Measurements from ENCODE around the gene PLD5. TPM values are rescaled to one million over a fixed set of nuclear protein-coding genes. Genes with fewer than 3 reads are reported as not detected.
"Not testable (repeated sequence)": the region's sequence is repeated elsewhere in the genome, so short reads cannot be mapped to it uniquely, and the experiment has no call there.

PLD5 gene
- total RNA-seq, 1 experiment from 2014 or later, result 2.6 TPM

DNA sequence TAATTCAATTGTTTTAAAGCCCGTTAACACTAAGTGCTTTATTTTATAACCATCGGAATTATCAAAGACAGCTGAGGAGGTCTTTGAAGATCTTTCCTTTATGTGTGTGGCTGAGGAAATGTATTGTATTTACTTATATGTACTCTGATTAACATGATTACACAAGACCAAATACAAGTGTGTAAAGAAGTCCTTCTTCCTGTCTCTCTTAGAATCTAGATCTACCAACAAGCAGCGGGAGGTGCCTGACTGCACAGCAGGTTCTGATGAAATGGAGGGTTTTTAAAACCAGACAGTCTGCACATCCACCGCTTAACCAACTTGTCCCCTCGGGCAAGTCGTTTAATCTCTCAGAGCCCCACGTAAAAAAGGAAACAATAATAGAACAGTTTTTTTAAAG is 285.1 kb downstream of the PLD5 start:
- peak in 1 of 2 experiments; percentile 4 for DNase-seq
- no peaks in the 10 kb centered on the region for H3K9me3 ChIP-seq (replicated peaks)
- H3K36me3 ChIP-seq, result no peaks in the 10 kb centered on the region
- no peak overlapping the region for H3K4me3 ChIP-seq
- no peak overlapping the region for H3K27ac ChIP-seq
- H3K27me3 ChIP-seq, result no peaks in the 10 kb centered on the region
- no peaks in the 10 kb centered on the region for H3K4me1 ChIP-seq

DNA sequence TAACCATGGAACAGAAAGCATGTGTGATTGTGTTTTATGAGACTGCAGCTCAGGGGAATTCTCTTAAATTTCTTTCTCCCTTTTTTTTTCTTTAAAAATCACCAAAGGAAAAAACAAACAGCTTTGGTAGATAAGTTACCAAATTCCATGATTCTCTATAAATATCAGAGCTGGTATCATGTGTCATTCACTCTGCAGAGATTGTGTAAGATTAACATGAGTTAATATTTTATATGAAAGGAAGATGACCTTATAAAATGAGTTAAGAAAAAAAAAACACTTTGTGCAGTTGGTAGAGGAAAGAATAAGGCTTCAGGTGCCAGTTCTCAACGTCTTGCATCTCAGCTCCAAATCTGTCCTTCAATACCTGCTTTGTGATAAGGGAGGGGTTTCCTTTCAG is 287.4 kb downstream of the PLD5 start:
- no peaks in the 10 kb centered on the region for H3K4me1 ChIP-seq

GRCh38 chr1:242228991-242229390 is 295.5 kb downstream of the PLD5 start:
- Histone ChIP-seq H3K27me3 (no peaks in the 10 kb centered on the region), H3K4me1 (no peaks in the 10 kb centered on the region), H3K27ac (no peak overlapping the region), H3K4me3 (no peak overlapping the region), H3K9me3 (replicated peaks) (no peaks in the 10 kb centered on the region), H3K36me3 (no peaks in the 10 kb centered on the region)
- DNase-seq, result no peak

More for the DNA sequence above, 287.4 kb downstream of the PLD5 start:
- Histone ChIP-seq H3K27me3 (no peaks in the 10 kb centered on the region), H3K4me3 (no peak overlapping the region), H3K27ac (no peak overlapping the region), H3K36me3 (no peaks in the 10 kb centered on the region), H3K9me3 (replicated peaks) (no peaks in the 10 kb centered on the region)
- DNase-seq, result no peak

GRCh38 chr1:242225767-242226573 is 298.5 kb downstream of the PLD5 start:
- no peaks in the 10 kb centered on the region for H3K36me3 ChIP-seq
- no peak overlapping the region for H3K27ac ChIP-seq
- no peaks in the 10 kb centered on the region for H3K27me3 ChIP-seq
- no peaks in the 10 kb centered on the region for H3K4me1 ChIP-seq
- no peaks in the 10 kb centered on the region for H3K9me3 ChIP-seq (replicated peaks)
- no peak for DNase-seq
- no peak overlapping the region for H3K4me3 ChIP-seq

GRCh38 chr1:242224878-242225766 is 299.4 kb downstream of the PLD5 start:
- not testable (repeated sequence) for H3K4me1 ChIP-seq; H3K36me3 ChIP-seq; H3K9me3 ChIP-seq (replicated peaks); DNase-seq; H3K27ac ChIP-seq; H3K27me3 ChIP-seq; H3K4me3 ChIP-seq

DNA sequence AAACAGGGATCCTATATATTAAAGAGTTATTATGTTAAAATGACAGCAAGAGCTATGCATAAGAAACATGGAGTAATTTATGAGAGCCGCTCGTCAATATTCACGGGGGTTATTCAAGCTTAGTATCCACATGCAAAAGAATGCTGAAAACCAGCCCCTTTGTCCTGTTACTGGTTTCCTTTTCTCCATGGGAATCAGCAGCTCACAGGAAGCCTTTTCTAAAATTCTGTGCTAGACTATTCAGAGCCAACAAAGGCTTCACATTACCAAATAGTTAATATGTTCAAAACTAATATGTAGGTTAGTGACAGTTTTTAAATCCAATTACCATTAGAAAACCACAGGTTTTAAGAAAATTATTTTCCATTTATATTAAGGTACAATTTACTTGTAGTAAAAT is 300.0 kb downstream of the PLD5 start:
- Histone ChIP-seq H3K4me1 (no peaks in the 10 kb centered on the region), H3K27me3 (no peaks in the 10 kb centered on the region), H3K36me3 (no peaks in the 10 kb centered on the region), H3K4me3 (no peak overlapping the region), H3K9me3 (replicated peaks) (no peaks in the 10 kb centered on the region), H3K27ac (no peak overlapping the region)
- no peak for DNase-seq

GRCh38 chr1:242219905-242220304 is 304.6 kb downstream of the PLD5 start:
- H3K4me3 ChIP-seq, result no peak overlapping the region
- no peaks in the 10 kb centered on the region for H3K27me3 ChIP-seq
- peaks cover 16% of the 10 kb centered on the region for H3K9me3 ChIP-seq (replicated peaks)
- no peak overlapping the region for H3K27ac ChIP-seq
- no peaks in the 10 kb centered on the region for H3K4me1 ChIP-seq
- DNase-seq, result no peak
- no peaks in the 10 kb centered on the region for H3K36me3 ChIP-seq

GRCh38 chr1:242219298-242219901 is 305.1 kb downstream of the PLD5 start:
- H3K9me3 ChIP-seq (replicated peaks), result peaks cover 16% of the 10 kb centered on the region
- no peak for DNase-seq

GRCh38 chr1:242216368-242216767 is 308.1 kb downstream of the PLD5 start:
- Histone ChIP-seq H3K27me3 (no peaks in the 10 kb centered on the region), H3K36me3 (no peaks in the 10 kb centered on the region), H3K9me3 (replicated peaks) (peaks cover 16% of the 10 kb centered on the region), H3K27ac (no peak overlapping the region), H3K4me1 (peaks cover 28% of the 10 kb centered on the region), H3K4me3 (no peak overlapping the region)
- no peak for DNase-seq

More at GRCh38 chr1:242219298-242219901, 305.1 kb downstream of the PLD5 start:
- Histone ChIP-seq H3K4me1 (no peaks in the 10 kb centered on the region; the same call in 1 of the 2 replicates), H3K27me3 (no peaks in the 10 kb centered on the region), H3K36me3 (no peaks in the 10 kb centered on the region), H3K4me3 (no peak overlapping the region), H3K27ac (no peak overlapping the region)

- DNase-seq, result peak; percentile 52 to 76
- H3K36me3 ChIP-seq, H3K27me3 ChIP-seq, H3K4me3 ChIP-seq: not testable (repeated sequence)
- H3K9me3 ChIP-seq (replicated peaks), result peaks cover 16% of the 10 kb centered on the region
- peak overlapping the region; percentile 69 for H3K27ac ChIP-seq
- H3K4me1 ChIP-seq, result peaks cover 36% of the 10 kb centered on the region
Measured at GRCh38 chr1:242214455-242214854, 310.0 kb downstream of the PLD5 start.

DNA sequence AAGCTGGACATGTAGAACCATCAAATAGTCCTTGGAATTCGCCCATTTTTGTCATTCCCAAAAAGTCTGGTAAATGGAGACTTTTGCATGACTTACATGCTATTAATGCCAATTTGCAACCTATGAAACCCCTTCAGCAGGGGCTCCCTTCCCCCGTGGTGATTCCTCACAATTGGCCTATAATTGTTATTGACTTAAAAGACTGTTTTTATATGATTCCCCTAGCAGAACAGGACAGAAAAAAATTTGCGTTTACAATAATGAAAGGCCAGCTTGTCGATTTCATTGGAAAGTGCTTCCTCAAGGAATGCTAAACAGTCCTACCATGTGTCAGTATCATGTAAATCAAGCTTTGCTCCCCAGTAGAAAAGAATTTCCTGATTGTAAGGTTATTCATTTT is 311.5 kb downstream of the PLD5 start:
- not testable (repeated sequence) for H3K27ac ChIP-seq, DNase-seq, H3K4me3 ChIP-seq, H3K27me3 ChIP-seq, H3K36me3 ChIP-seq
- Histone ChIP-seq H3K9me3 (replicated peaks) (peaks cover 16% of the 10 kb centered on the region), H3K4me1 (peaks cover 36% of the 10 kb centered on the region)

GRCh38 chr1:242212401-242212800 is 312.1 kb downstream of the PLD5 start:
- Histone ChIP-seq H3K4me1 (peaks cover 36% of the 10 kb centered on the region), H3K27me3 (no peaks in the 10 kb centered on the region), H3K4me3 (no peak overlapping the region), H3K36me3 (no peaks in the 10 kb centered on the region), H3K27ac (peak overlapping the region; percentile 29; the same call in 1 of the 2 replicates), H3K9me3 (replicated peaks) (peaks cover 16% of the 10 kb centered on the region)
- peak; percentile 33 to 57 for DNase-seq

DNA sequence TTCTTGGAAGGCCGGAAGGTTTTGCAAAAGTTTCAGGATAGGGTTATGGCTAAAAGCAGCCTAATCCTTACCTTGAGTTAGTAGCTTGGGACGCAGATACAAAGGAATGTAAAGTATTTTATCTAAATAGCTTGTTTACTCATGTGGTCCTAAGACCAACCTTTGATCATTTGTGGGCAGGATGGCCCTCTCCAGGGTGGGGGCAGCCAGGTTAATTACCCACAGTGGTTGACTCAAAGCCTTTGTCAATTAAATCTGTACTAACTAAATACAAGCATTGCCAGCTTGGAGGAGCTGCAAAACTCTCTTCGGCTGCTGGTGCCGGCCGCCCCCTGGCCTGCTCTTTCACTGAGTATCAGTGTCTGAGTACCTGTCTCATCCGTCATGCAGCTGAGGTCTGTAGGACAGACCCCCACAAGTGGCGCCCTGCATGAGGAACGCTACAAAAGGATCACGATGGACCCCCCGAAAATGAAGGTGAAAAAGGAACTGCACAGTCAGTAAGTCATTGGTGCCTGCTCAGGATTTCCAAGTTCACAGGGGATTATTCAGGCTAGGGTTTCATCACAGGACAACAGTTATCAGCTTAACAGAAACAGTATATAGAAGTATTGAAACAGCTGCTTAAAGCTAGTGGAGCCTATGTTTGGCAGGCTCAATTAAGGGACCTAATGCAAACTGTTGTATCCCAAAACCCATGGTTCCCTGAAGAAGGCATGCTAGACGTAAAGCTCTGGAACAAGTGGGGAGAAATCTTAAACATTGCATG is 313.1 kb downstream of the PLD5 start:
- no peaks in the 10 kb centered on the region for H3K36me3 ChIP-seq
- H3K9me3 ChIP-seq (replicated peaks), result peaks cover 10% of the 10 kb centered on the region
- peak; percentile 13 to 66 for DNase-seq
- peaks cover 41% of the 10 kb centered on the region for H3K4me1 ChIP-seq
- no peak overlapping the region for H3K4me3 ChIP-seq
- H3K27me3 ChIP-seq, result no peaks in the 10 kb centered on the region
- H3K27ac ChIP-seq, result peak overlapping the region; percentile 29

DNA sequence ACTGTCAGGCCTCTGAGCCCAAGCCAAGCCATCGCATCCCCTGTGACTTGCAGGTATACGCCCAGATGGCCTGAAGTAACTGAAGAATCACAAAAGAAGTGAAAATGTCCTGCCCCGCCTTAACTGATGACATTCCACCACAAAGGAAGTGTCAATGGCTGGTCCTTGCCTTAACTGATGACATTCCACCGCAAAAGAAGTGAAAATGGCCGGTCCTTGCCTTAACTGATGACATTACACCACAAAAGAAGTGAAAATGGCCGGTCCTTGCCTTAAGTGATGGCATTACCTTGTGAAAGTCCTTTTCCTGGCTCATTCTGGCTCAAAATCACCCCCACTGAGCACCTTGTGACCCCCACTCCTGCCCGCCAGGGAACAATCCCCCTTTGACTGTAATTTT is 314.2 kb downstream of the PLD5 start:
- DNase-seq, result not testable (repeated sequence)
- H3K4me1 ChIP-seq, result peaks cover 50% of the 10 kb centered on the region

More for the DNA sequence above, 314.2 kb downstream of the PLD5 start:
- not testable (repeated sequence) for H3K27ac ChIP-seq; H3K4me3 ChIP-seq; H3K27me3 ChIP-seq; H3K9me3 ChIP-seq (replicated peaks); H3K36me3 ChIP-seq

All from SJCRH30 (cell line).